CD14-positive monocyte (primary cell): ENCODE measurements around the gene DCT. TPM values are rescaled to one million over a fixed set of nuclear protein-coding genes. Genes with fewer than 3 reads are reported as not detected.

ENCODE experiments used
- DNase-seq, 3 donors: peaks; one replicate each; pipeline ENCODE4 v3.0.0-alpha.2; 2011 to 2022
- H2AFZ ChIP-seq: 2 replicates; pipeline ENCODE4 v1.6.0; 2012; ENCODE audit warnings: mild to moderate bottlenecking, low read depth, low read length, inconsistent platforms; ENCODE audit not compliant: insufficient read depth, poor library complexity, severe bottlenecking
- H3K27ac ChIP-seq, 2 donors: 1 replicate in 1 of 2; 2 replicates in 1 of 2; pipeline ENCODE4 v1.5.1; 2012 to 2013; ENCODE audit warnings: low read length in 2 of 2, control low read depth in 1 of 2, inconsistent platforms in 1 of 2, low read depth in 1 of 2, mild to moderate bottlenecking in 1 of 2
- H3K27me3 ChIP-seq, 2 donors: one replicate each; pipeline versions ENCODE4 v1.6.0 to v1.6.1; 2011 to 2013; ENCODE audit warnings: low read length in 2 of 2; ENCODE audit not compliant: control insufficient read depth in 2 of 2, insufficient read depth in 2 of 2
- H3K36me3 ChIP-seq, 2 donors: replicated peaks in 1 of 2; 1 replicate in 1 of 2; 2 replicates in 1 of 2; pipeline versions ENCODE4 v1.5.1 to v1.6.1; 2012 to 2013; ENCODE audit warnings: low read length in 2 of 2, control low read depth in 1 of 2, inconsistent platforms in 1 of 2, mild to moderate bottlenecking in 1 of 2; ENCODE audit not compliant: insufficient read depth in 2 of 2, control insufficient read depth in 1 of 2
- H3K4me1 ChIP-seq, 2 donors: 1 replicate in 1 of 2; 2 replicates in 1 of 2; pipeline versions ENCODE4 v1.5.1 to v1.6.1; 2012 to 2013; ENCODE audit warnings: low read length in 2 of 2, control low read depth in 1 of 2, inconsistent platforms in 1 of 2, mild to moderate bottlenecking in 1 of 2, moderate library complexity in 1 of 2; ENCODE audit not compliant: insufficient read depth in 2 of 2, control insufficient read depth in 1 of 2
- H3K4me2 ChIP-seq: replicated peaks from 2 replicates; pipeline ENCODE3; 2012; ENCODE audit warnings: low read length, moderate library complexity, mild to moderate bottlenecking; ENCODE audit not compliant: poor library complexity, severe bottlenecking; ENCODE audit errors: extremely low read depth
- H3K4me3 ChIP-seq, 3 experiments: fragments of 200-600 bp in 1 of 3; sonication (generic) in 1 of 3; replicated peaks in 1 of 3; 1 replicate in 2 of 3; 2 replicates in 1 of 3; pipeline ENCODE4 v1.5.1; 2011 to 2013; ENCODE audit warnings: low read length in 3 of 3, mild to moderate bottlenecking in 3 of 3, control low read depth in 2 of 3, low read depth in 2 of 3, inconsistent platforms in 1 of 3, moderate library complexity in 1 of 3
- H3K79me2 ChIP-seq: 2 replicates; pipeline ENCODE4 v1.6.0; 2012; ENCODE audit warnings: mild to moderate bottlenecking, control low read depth, inconsistent platforms, low read length, moderate library complexity; ENCODE audit not compliant: insufficient read depth
- H3K9ac ChIP-seq: 2 replicates; pipeline ENCODE4 v1.6.0; 2017; ENCODE audit warnings: low read length, mild to moderate bottlenecking; ENCODE audit not compliant: insufficient read depth, poor library complexity, severe bottlenecking
- H3K9me3 ChIP-seq, 2 donors: replicated peaks in 1 of 2; 1 replicate in 1 of 2; 2 replicates in 1 of 2; pipeline versions ENCODE4 v1.5.1 to v1.6.1; 2012 to 2013; ENCODE audit warnings: low read length in 2 of 2, control low read depth in 1 of 2; ENCODE audit not compliant: control insufficient read depth in 1 of 2, insufficient read depth in 1 of 2
- H4K20me1 ChIP-seq: 2 replicates; pipeline ENCODE4 v1.6.0; 2012; ENCODE audit warnings: mild to moderate bottlenecking, low read length, control low read depth, moderate library complexity; ENCODE audit not compliant: insufficient read depth
- H3K27ac Mint-ChIP-seq, 7 donors: one replicate each; pipeline ENCODE4 v1.8.0; 2020; ENCODE audit warnings: mild to moderate bottlenecking in 7 of 7, mixed read lengths in 7 of 7, moderate library complexity in 6 of 7, inconsistent platforms in 2 of 7
- H3K27me3 Mint-ChIP-seq, 3 donors: one replicate each; pipeline ENCODE4 v1.8.0; 2021 to 2022; ENCODE audit warnings: low read depth in 3 of 3, mild to moderate bottlenecking in 3 of 3, mixed read lengths in 3 of 3, moderate library complexity in 3 of 3, inconsistent platforms in 1 of 3
- H3K36me3 Mint-ChIP-seq, 2 donors: one replicate each; pipeline ENCODE4 v1.8.0; 2020; ENCODE audit warnings: mixed read lengths in 2 of 2, inconsistent platforms in 1 of 2, mild to moderate bottlenecking in 1 of 2
- H3K4me1 Mint-ChIP-seq: one replicate; pipeline ENCODE4 v1.8.0; 2020; ENCODE audit warnings: mild to moderate bottlenecking, mixed read lengths
- H3K4me3 Mint-ChIP-seq, 2 donors: one replicate each; pipeline ENCODE4 v1.8.0; 2020; ENCODE audit warnings: mild to moderate bottlenecking in 2 of 2, mixed read lengths in 2 of 2, moderate library complexity in 1 of 2
- H3K9me3 Mint-ChIP-seq, 7 donors: one replicate each; pipeline ENCODE4 v1.8.0; 2020 to 2022; ENCODE audit warnings: mixed read lengths in 7 of 7, mild to moderate bottlenecking in 6 of 7, moderate library complexity in 6 of 7, inconsistent platforms in 2 of 7
- CTCF ChIP-seq: fragments of 200-600 bp; IDR thresholded peaks from one replicate; pipeline ENCODE4 v1.8.0; 2022; ENCODE audit warnings: antibody characterized with exemption, mild to moderate bottlenecking
- WGBS: methylation state at CpG from one replicate; pipeline ENCODE4 v1.1.5; 2013; ENCODE audit warnings: missing lambda C conversion rate; ENCODE audit not compliant: insufficient coverage; 5-methylcytosine and 5-hydroxymethylcytosine counted together
- intact Hi-C, 2 donors: fragments of 100-400 bp; cut with micrococcal nuclease; formaldehyde crosslinking; loops; one replicate each; pipeline versions ENCODE4 v1.15.0 to v1.15.1; 2023
- polyA plus RNA-seq, 3 donors: library from polyadenylated mRNA; depleted of rRNA in 1 of 3; unstranded in 2 of 3; stranded (reverse) in 1 of 3; fragments of 300-500 nt in 2 of 3; fragments of >200 nt in 1 of 3; fragmentation: Illumina TruSeq in 2 of 3; gene quantifications; 1 replicate in 2 of 3; 2 replicates in 1 of 3; pipeline ENCODE4 v1.2.3, GENCODE V29; 2012 to 2021

DCT gene
- polyA plus RNA-seq, 3 donors = not detected

GRCh38 chr13:94515911-94516310 lies 36.4 kb upstream of the DCT start:
- DNase-seq = no peak
- H3K27ac Mint-ChIP-seq = peak overlapping the region in 1 of 7 donors; percentile 69
- Histone ChIP-seq H3K36me3 (no peaks in the 10 kb centered on the region), H3K4me1 (peaks cover 22 to 28% of the 10 kb centered on the region in 2 donors), H3K27me3 (no peaks in the 10 kb centered on the region), H3K9ac (no peak overlapping the region), H3K79me2 (no peaks in the 10 kb centered on the region), H4K20me1 (no peaks in the 10 kb centered on the region), H3K9me3 (no peaks in the 10 kb centered on the region), H3K4me2 (no peak overlapping the region), H2AFZ (peak overlapping the region; percentile 57), H3K4me3 (no peak overlapping the region), H3K27ac (no peak overlapping the region)
- peaks cover 0 to 6% (median 2%) of the 10 kb centered on the region in 7 donors for H3K9me3 Mint-ChIP-seq
- H3K27me3 Mint-ChIP-seq = peaks cover 0 to 3% (median 2%) of the 10 kb centered on the region in 3 donors
- peaks cover 34% of the 10 kb centered on the region for H3K4me1 Mint-ChIP-seq
- no peaks in the 10 kb centered on the region for H3K36me3 Mint-ChIP-seq
- intact Hi-C loops = no loop called here
- no peak for TF ChIP-seq CTCF
- WGBS = 93% methylated on average over 2 of the region's 4 CpGs
- H3K4me3 Mint-ChIP-seq = no peak overlapping the region

- peak in 2 of 3 donors; percentile 3 to 17 for DNase-seq
- H3K36me3 ChIP-seq = no peaks in the 10 kb centered on the region
- H3K27ac ChIP-seq = no peak overlapping the region
- no peaks in the 10 kb centered on the region for H3K9me3 ChIP-seq
- no peaks in the 10 kb centered on the region for H3K36me3 Mint-ChIP-seq
- no peak overlapping the region for H3K4me3 ChIP-seq
- 88% methylated on average over 2 of the region's 2 CpGs for WGBS
- no peak overlapping the region for H3K4me2 ChIP-seq
- H3K27me3 ChIP-seq = no peaks in the 10 kb centered on the region
- no peak for TF ChIP-seq CTCF
- H3K27me3 Mint-ChIP-seq = peaks cover 0 to 4% (median 2%) of the 10 kb centered on the region in 3 donors
- no peaks in the 10 kb centered on the region for H3K79me2 ChIP-seq
- H3K9ac ChIP-seq = no peak overlapping the region
- no peaks in the 10 kb centered on the region for H4K20me1 ChIP-seq
- no peak overlapping the region for H3K4me3 Mint-ChIP-seq
- H3K9me3 Mint-ChIP-seq = peaks cover 0 to 6% (median 2%) of the 10 kb centered on the region in 7 donors
- H3K27ac Mint-ChIP-seq = peak overlapping the region in 1 of 7 donors; percentile 20
- peak overlapping the region; percentile 57 for H2AFZ ChIP-seq
- H3K4me1 Mint-ChIP-seq = peaks cover 34% of the 10 kb centered on the region
- H3K4me1 ChIP-seq = peaks cover 22 to 28% of the 10 kb centered on the region in 2 donors
- intact Hi-C loops = no loop called here
Measured at GRCh38 chr13:94515374-94515773, 35.9 kb upstream of the DCT start.
